NCI-H510A treated with DMSO at 0.1 percent for 48 hours (cell line): Measurements from ENCODE around the gene FUT8.

ENCODE experiments used
- DNase-seq: peaks from one replicate; lab custom pipeline; 2025; lab: John Stamatoyannopoulos, UW

Gene FUT8

GRCh38 chr14:65772921-65773574 lies 360.5 kb downstream of the FUT8 start:
- no peak for DNase-seq

GRCh38 chr14:65774041-65774440 lies 361.5 kb downstream of the FUT8 start:
- DNase-seq, result no peak

- DNase-seq, result no peak
Observed at GRCh38 chr14:65776193-65776852, 363.8 kb downstream of the FUT8 start.

GRCh38 chr14:65780566-65780965 lies 368.0 kb downstream of the FUT8 start:
- no peak for DNase-seq

- no peak for DNase-seq
Observed at GRCh38 chr14:65783101-65783500, 370.6 kb downstream of the FUT8 start.

GRCh38 chr14:65783576-65783975 lies 371.0 kb downstream of the FUT8 start:
- no peak for DNase-seq

- no peak for DNase-seq
Observed at GRCh38 chr14:65784574-65784973, 372.0 kb downstream of the FUT8 start.

- no peak for DNase-seq
Observed at GRCh38 chr14:65787461-65787860, 374.9 kb downstream of the FUT8 start.

- DNase-seq, result no peak
Observed at GRCh38 chr14:65788876-65789275, 376.3 kb downstream of the FUT8 start.

- DNase-seq, result no peak
Observed at GRCh38 chr14:65789363-65789762, 376.8 kb downstream of the FUT8 start.

- DNase-seq, result no peak
Observed at GRCh38 chr14:65790172-65790815, 377.8 kb downstream of the FUT8 start.

GRCh38 chr14:65791191-65791981 lies 378.9 kb downstream of the FUT8 start:
- DNase-seq, result no peak

GRCh38 chr14:65792208-65792905 lies 379.8 kb downstream of the FUT8 start:
- DNase-seq, result no peak
